ENCODE measurements around the gene ALS2CL. TPM values are rescaled to one million over a fixed set of nuclear protein-coding genes. Genes with fewer than 3 reads are reported as not detected.

Gene ALS2CL
- total RNA-seq: 0.19 and 0.29 TPM in 2 replicates

GRCh38 chr3:46693038-46693891, at the start of gene ALS2CL:
Gene ALS2CL (minus strand): TSS chr3:46693679. CDS start chr3:46689440, 4,239 bp downstream.

DNA sequence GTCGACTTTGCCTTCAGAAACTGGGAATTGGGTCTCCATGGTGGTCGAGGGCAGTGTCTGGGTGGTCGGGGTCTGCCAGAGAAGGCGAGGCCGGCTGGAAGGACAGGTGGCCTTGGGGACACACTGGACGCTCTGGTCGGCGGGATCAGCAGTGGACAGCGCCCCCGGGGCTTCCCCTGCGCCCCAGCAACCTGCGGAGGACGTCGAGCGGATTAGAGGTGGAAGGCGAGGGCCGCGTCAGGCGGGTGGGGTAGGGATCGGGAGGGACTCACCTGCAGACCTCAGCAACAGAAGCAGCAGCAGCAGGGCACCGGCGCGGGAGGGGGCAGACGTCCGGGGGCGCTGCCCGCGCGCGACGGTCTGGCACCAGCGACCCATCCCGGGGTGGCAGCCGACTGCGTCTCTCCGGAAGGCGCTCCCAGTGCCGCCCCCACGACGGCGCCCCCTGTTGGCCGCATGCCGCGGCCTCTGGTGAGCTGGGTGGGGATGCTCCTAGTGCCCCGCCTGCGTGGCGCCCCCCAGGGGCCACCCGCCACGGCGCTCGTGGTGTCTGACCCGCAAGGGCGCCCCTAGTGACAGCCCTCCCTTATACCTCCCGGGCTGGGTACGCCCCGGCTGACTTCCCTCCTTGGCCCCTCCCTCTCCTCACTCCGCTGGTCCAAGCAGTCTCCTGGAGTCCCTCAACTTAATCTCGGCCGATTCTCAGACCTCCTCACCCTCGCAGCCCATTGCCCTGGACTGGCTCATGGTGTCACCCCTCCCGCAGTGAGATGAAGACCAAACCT, 24.2 kb upstream of the ALS2CL start, which contains the start of gene PRSS50:
TSS of gene PRSS50 (minus strand) at position 423 of the 785 bp plus-strand sequence. CDS start at position 378, 45 bp downstream.

GRCh38 chr3:46701181-46701939, 7.9 kb upstream of the ALS2CL start, which contains the start of gene TMIE:
Gene TMIE (plus strand): TSS chr3:46701392. CDS start chr3:46701488, 96 bp downstream.

Other genes with a start within 250 kb of the ALS2CL start
- gene LTF, start 228.8 kb downstream of the ALS2CL start, total RNA-seq: not detected in 2 replicates
- gene RTP3, start 195.7 kb downstream of the ALS2CL start, total RNA-seq: not detected in 2 replicates
- 0.10 and 0.37 TPM in 2 replicates for gene LRRC2, start 127.4 kb downstream of the ALS2CL start, total RNA-seq
- not detected in 2 replicates for gene FAM240A, start 81.2 kb downstream of the ALS2CL start, total RNA-seq
- not detected in 2 replicates for gene TMIE, start 7.7 kb upstream of the ALS2CL start, total RNA-seq
- not detected in 2 replicates for gene PRSS50, start 24.2 kb upstream of the ALS2CL start, total RNA-seq
- 1.7 and 2.9 TPM in 2 replicates for gene MYL3, start 169.8 kb upstream of the ALS2CL start, total RNA-seq
- gene PTH1R, start 184.0 kb upstream of the ALS2CL start, total RNA-seq: 8.4 and 12.4 TPM in 2 replicates